GM18508 (cell line): ENCODE data around the gene SRSF4.

Experiments used
- ATAC-seq: cut with Tn5 transposase; IDR thresholded peaks from one replicate; pipeline ENCODE4 v1.9.1; 2021; ENCODE audit warnings: moderate number of reproducible peaks; ENCODE audit not compliant: insufficient read depth, unreplicated experiment

Gene SRSF4

GRCh38 chr1:29100487-29100886 lies 81.2 kb downstream of the SRSF4 start:
- ATAC-seq = no peak

- no peak for ATAC-seq
These were observed 82.4 kb downstream of the SRSF4 start for GRCh38 chr1:29099286-29099685.
